GM19438 (cell line): ENCODE results near the gene ENAH.

ENCODE experiments used
- ATAC-seq: cut with Tn5 transposase; IDR thresholded peaks from one replicate; pipeline ENCODE4 v1.9.1; 2021; ENCODE audit warnings: low read depth; ENCODE audit not compliant: unreplicated experiment

ENAH gene

GRCh38 chr1:225573216-225573615 lies 79.7 kb downstream of the ENAH start:
- no peak for ATAC-seq

DNA sequence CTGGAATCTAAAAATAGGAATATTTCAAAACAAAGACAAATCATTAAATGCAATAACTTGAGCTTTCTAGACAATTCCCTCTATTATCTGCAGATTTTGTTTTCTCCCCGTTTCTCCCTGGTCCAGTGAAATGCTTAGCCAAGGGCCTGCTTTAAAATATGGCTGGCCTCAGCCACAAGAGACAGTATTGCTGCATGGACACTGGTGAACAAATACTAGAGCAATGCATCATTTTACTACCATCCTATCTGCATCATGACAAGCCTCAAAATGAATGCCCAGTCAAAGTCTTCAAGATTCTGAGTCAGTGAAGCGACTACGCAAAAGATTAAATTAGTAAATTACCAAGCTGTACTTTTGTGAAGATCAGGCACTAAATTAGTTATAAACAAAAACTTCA lies 80.5 kb downstream of the ENAH start:
- no peak for ATAC-seq

DNA sequence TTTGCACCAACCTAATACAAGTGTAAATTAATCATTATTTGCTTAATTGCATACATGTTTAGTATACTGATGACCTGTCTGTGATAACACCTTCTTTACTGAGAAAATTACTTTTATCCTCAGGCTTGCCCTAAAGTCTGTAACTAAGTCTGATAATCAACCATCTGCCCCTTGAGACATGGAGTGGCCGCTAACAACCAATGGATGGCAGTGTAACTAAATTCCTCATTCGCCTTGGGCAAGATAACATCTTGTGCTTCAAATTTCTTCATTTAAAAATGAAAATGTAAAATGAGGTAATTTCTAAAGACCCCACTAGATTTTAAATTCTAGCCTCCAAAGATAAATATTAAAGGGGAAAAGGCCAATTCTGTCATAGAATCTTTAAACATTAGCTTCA lies 85.1 kb downstream of the ENAH start:
- no peak for ATAC-seq

GRCh38 chr1:225565847-225566246 lies 87.1 kb downstream of the ENAH start:
- no peak for ATAC-seq

- no peak for ATAC-seq
Measured at GRCh38 chr1:225561675-225562074, 91.2 kb downstream of the ENAH start.

GRCh38 chr1:225559902-225560301 lies 93.0 kb downstream of the ENAH start:
- no peak for ATAC-seq

- ATAC-seq, result no peak
Measured at GRCh38 chr1:225559326-225559725, 93.6 kb downstream of the ENAH start.

GRCh38 chr1:225556694-225557093 lies 96.2 kb downstream of the ENAH start:
- no peak for ATAC-seq

- ATAC-seq, result no peak
Measured at GRCh38 chr1:225555821-225556220, 97.1 kb downstream of the ENAH start.

DNA sequence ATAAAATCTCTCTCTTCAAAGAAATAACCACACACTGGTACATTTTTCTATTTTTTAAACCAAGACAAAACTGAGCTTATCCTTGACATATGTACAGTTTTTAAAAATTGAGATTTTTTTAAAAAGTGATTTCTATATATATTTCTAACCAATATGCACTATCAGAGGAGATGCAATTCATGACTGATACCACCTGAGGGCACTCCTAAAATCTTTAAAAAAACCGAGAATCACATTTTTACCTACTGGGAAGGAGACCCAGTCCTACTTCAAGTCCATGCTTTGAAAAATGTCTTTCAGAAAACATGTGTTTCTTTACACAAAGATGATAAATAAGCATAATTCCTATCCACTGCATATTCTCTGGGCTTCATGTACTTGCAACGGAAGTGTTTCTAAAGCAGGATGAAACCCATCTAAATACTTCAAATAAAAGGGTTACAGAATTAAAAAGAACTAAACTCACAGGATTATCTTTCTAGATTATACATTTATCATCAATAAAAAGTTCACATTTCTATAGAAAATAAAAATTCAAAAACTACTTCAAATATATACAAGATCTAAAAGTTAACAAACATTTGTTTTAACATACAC lies 98.6 kb downstream of the ENAH start:
- no peak for ATAC-seq

- ATAC-seq, result no peak
Measured at GRCh38 chr1:225549821-225550220, 103.1 kb downstream of the ENAH start.

GRCh38 chr1:225548140-225548857 lies 104.6 kb downstream of the ENAH start:
- ATAC-seq, result no peak

GRCh38 chr1:225545649-225546048 lies 107.3 kb downstream of the ENAH start:
- ATAC-seq, result no peak

DNA sequence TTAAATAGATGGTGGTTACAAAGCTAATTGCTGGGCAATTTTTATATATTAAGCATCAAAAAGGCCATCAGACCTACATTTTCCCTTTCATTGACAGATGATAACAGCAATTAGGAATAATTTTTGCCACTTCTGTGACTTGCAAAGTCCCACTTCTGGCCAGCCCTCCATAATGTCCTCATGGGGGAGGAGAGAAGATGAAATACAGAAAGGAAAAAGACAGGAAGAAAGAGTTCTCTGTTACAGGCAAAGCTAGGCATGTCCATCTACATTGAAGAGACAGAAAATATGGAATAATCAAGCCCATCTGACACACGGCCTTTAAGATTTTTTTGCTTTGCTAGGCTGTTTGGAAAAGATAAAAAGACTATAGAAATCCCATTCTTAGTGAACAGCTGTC lies 108.0 kb downstream of the ENAH start:
- ATAC-seq, result no peak

- no peak for ATAC-seq
Measured at GRCh38 chr1:225544263-225544662, 108.7 kb downstream of the ENAH start.

DNA sequence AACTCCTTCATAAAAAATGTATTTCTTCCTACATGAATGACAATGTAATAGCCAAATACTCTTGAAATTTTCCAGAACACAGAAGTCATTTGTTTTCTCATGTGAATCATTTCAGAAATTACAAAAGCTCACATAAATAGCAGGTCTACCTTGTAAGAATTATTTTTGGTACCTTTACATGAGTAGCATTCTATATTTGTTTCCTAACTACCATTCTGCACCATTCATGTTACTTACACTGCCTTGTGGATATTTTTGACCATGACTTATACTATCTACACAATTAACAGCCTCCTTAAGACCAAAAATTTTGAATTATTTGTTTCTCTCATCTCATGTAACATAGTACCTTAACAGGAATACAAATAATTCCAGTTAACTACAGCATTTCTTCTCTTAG lies 109.6 kb downstream of the ENAH start:
- no peak for ATAC-seq

- ATAC-seq, result no peak
Measured at GRCh38 chr1:225541383-225541782, 111.5 kb downstream of the ENAH start.

- no peak for ATAC-seq
Measured at GRCh38 chr1:225539575-225539974, 113.3 kb downstream of the ENAH start.

DNA sequence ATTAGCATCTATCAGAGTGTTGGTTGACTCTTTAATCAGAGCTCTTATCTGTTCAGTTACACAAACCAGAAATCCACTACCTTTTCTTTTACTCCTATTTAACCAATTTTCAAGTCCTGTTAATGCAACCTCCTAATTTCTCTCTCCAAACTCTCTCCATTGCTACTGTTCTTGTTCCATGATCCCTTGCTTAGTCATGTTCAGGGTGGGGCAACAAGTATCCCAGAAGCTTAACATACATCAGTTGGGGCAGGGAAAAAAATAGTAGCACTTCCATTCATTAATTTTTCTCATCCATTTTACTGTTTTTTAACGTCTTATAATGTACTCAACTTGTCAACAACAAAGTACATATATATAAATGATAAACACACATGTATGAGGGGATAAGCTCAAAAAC lies 113.9 kb downstream of the ENAH start:
- ATAC-seq, result no peak

DNA sequence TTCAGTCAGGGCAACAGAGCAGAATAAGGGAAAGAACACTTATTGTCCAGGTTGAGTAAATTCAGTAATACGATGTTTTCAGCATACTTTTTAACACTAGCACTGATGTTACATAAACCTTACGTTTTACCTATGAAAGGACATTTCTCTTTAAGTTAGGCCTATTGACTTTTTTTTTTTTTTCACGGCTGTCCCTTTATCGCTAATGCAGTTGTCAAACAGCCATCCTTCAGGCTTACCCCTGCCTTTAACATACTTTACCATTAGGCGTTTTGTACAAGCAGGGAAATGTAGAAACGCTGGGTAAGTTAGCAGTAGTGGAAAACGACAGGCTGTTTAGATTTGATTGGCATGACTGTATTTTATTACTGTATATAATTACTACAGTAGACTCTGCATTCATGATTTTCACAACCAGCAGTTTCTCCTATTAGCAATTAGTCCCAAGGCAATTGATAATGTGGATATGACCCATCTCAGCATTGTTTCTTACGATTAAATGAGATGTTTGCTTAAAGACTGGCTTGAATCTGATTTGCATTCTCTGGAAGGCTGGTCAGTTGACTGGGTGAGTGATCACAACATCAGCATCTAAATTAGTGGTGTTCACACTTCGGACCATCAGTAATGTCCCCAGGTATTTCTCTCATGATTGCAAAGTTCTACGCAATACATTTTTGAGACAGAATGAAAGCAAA lies 115.2 kb downstream of the ENAH start:
- no peak for ATAC-seq

DNA sequence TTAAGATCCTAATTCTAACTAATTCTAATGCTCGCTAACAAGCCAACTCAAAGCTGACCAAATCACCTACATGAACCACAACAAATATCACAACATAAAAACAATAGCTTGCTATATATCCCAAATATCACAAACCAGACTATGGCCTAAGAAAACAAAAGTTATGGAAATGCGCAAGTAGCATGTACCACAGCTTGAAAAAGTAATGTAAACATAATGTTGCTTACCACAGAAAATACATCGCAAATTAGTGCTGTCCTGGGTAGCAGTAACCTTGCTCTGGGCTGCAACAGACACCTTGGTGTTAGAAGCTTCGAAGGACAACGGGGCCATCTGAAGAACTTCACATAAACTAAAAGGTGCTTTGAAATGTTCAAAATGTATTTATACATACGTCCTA lies 117.6 kb downstream of the ENAH start:
- no peak for ATAC-seq

DNA sequence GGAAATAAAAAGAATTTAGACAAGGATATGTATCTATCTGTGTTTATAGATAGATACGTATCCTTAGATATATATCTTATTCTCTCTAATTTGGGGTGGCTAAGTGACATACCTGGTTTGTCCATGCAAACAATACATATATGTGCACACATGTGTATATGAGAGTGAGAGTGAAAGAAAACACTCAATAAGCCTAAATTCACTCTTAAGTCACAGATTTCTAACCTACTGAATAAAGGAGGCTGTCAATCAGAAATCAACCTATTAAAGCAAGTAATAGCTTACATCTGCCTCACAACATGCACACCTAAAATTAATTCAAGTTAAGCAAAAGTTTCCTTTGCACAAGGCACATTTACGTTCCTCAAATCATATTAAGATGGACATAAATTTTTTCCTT lies 118.2 kb downstream of the ENAH start:
- ATAC-seq, result no peak
